NCI-H345 treated with DMSO at 0.1 percent for 48 hours (cell line): ENCODE data around the gene DISC1.

Source experiments
- DNase-seq: peaks from one replicate; lab custom pipeline; 2025; ENCODE audit not compliant: unreplicated experiment; lab: John Stamatoyannopoulos, UW

DISC1 gene

DNA sequence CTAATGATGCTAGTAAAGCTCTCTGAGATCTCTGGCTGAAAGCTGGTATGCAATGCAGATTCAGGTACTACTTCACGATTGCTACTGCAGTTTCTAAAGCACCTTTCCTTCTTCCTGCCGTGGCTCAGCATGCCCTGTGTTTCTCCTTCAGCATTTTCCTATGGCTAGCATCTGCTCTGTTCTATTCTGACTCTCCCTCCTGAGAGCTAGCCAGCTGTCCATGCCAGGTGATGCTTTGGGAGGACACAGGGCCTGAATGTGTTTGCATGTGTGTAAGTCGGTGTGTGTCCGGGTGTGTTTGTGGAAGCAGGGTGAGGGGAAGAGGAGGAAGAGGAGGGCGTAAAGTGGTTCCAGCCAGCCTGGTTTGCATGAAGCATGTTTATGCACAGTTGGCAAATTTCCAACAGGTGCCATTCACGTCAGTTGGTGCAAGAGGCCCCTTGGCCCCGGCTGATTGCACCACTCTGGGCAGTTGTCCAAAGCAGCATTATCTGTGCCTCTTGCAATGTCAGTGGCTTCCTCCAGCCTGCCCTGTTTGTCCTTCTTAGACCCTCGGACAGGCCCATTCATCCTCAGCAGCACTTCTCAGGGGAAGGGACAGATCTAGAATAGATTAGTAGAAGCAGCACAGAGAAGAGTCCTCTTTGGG is 433.3 kb downstream of the DISC1 start:
- DNase-seq: no peak

DNA sequence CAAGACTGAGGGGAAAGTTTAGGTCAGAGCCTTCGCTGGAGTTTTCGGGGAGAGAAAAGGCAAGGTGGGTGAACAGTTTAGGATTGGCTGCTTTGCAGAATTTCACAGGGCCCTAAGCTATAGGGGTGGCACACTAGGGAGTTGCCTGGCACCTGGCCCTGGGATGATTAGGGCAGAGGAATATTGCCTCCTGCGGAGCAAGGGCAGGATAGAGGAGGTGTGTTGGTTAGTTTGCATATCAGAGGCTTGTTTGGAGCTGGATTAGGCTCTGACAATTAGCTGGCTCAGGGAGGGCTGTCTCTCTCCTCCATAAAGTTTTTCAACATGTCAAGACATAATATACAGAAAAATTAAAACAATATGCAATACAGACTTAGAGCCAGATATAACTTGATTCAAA is 436.4 kb downstream of the DISC1 start:
- DNase-seq: no peak

DNA sequence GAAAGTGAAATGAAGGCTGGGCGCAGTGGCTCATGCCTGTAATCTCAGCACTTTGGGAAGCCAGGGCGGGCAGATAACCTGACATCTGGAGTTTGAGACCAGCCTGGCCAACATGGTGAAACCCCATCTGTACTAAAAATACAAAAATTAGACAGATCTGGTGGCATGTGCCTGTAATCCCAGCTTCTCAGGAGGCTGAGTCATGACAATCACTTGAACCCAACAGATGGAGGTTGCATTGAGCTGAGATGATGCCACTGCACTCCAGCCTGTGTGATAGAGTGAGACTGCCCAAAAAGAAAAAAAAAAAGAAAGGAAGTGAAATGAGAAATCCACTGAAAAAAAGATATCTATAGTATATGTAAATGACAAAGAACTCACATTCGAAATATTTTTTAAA is 439.9 kb downstream of the DISC1 start:
- DNase-seq: no peak

DNA sequence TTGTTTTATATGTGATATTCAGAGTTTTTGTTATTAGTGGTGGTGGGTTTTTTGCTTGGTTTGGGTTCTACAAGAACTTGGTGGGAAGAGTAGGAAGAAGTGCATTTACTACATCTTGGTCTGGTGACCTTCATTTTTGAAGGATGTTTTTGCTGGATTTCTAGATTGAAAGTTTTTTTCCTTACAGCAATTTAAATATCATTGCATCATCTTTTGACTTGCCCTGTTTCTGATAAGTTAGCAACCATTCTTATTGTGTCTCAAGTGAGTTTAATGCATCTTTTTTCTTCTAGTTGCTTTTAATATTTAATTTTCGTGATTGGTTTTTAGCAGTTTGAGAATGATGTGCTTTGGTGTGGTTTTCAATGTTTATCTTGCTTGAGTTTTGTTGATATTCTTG is 447.7 kb downstream of the DISC1 start:
- DNase-seq: no peak

DNA sequence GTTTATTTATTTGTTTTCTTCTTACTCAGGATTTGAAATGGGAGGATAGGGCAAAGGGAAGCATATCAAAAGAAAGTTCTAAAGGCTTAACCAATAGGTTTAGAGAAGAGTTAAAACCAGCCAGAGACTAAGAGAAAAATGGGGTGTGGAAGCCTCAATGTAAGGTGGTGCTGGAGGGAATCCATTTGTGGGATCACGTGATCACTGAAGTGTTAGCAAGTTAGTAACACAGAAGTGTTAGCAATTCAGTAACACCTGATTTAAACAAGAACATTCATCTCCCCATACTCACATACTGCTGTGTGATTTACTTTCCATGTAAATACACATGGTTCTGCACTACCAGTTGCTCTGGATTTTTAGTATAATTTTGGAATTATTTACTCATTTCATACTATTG is 451.2 kb downstream of the DISC1 start:
- DNase-seq: no peak

DNA sequence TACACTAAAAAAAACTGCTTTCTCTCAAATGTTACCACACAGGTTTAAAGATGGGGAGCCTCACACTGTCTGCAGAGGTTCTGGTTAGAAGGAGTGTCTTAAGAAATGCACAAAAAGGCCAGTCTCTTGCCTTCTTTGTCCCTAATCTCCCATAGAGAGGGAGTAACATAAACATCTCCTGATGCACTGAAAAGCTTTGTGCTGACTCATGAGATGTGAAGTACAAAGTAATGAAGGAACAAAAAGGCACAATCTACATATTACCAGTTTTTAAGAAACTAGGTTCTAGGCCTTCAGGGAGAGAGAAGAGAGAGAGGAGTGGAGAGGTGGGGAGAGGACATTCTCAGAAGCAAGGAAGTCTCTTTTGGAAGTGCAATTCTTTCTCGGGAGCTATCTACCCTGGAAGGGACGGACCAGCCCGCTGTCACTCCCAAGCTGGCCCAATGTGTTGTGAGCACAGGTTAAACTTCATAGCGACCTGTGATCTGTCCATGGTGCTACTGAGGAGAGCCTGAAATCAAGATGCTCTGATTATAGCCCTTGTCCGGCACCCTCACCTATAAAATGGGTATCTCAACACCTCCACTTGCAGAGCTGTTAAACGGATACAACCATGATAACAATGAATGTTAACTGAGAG is 458.1 kb downstream of the DISC1 start:
- DNase-seq: no peak

DNA sequence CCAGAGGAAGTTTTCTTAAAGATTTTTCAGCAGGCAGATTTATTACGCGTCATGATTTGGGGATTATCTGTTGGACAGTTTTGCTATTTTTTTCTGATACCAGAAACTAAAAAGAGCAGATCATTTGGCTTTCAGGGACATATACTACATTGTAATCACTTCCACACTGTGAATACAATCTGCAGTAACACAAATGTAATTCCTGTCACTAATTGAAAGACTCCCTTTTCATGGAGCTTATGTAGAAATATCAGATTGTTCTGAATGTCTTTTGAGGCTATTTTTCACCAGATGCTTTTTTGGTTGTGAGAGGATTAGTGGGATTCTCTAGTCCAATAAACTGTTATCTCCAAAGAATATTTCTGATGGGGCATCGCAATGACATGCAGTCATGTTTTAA is 464.2 kb downstream of the DISC1 start:
- DNase-seq: no peak
